Adipocyte (in vitro differentiated cells): ENCODE results near the gene TMX4.
"Not testable (repeated sequence)": the region's sequence is repeated elsewhere in the genome, so short reads cannot be mapped to it uniquely, and the experiment has no call there.

Experiments
- DNase-seq: peaks from one replicate; pipeline ENCODE4 v3.0.0-alpha.2; 2015; ENCODE audit warnings: low read depth
- H3K27me3 ChIP-seq: replicated peaks from 2 replicates; pipeline ENCODE4 v1.7.0; 2013; ENCODE audit warnings: mild to moderate bottlenecking, low read length, moderate library complexity; ENCODE audit not compliant: control insufficient read depth, insufficient read depth
- H3K36me3 ChIP-seq: 2 replicates; pipeline ENCODE4 v1.7.0; 2013; ENCODE audit warnings: low read length, mild to moderate bottlenecking, moderate library complexity; ENCODE audit not compliant: control insufficient read depth, insufficient read depth, severe bottlenecking
- H3K4me1 ChIP-seq: 2 replicates; pipeline ENCODE4 v1.7.0; 2013; ENCODE audit warnings: mild to moderate bottlenecking, low read length, moderate library complexity; ENCODE audit not compliant: control insufficient read depth, insufficient read depth
- H3K4me3 ChIP-seq: 2 replicates; pipeline ENCODE4 v1.7.0; 2013; ENCODE audit warnings: mild to moderate bottlenecking, low read length, moderate library complexity
- H3K9ac ChIP-seq: 2 replicates; pipeline ENCODE4 v1.7.0; 2013; ENCODE audit warnings: mild to moderate bottlenecking, low read length, moderate library complexity
- H3K9me3 ChIP-seq: 2 replicates; pipeline ENCODE4 v1.7.0; 2013; ENCODE audit warnings: mild to moderate bottlenecking, low read length, moderate library complexity; ENCODE audit not compliant: control insufficient read depth

TMX4 gene

DNA sequence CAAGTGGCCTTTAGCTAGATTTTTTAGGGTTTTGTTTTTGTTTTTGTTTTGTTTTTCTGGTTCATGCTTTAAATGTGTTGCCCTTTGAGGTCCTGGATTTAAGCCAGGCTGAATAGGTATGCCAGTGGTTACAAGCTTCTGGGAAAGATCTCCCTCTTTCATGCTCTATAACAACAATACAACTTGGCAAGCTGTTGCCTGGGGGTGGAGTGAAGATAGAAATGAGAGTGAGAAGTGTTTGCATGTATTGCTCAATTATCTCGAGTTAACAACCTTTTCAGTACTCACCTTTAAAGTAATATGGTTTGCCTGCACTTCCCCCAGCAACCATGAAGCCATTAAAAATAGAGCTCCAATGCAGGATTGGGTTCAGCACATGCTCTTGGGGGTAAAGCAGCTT lies 60.1 kb downstream of the TMX4 start:
- Histone ChIP-seq H3K36me3 (no peaks in the 10 kb centered on the region), H3K27me3 (no peaks in the 10 kb centered on the region), H3K4me3 (no peak overlapping the region), H3K4me1 (no peaks in the 10 kb centered on the region), H3K9ac (no peak overlapping the region), H3K9me3 (peaks cover 6% of the 10 kb centered on the region)
- no peak for DNase-seq

DNA sequence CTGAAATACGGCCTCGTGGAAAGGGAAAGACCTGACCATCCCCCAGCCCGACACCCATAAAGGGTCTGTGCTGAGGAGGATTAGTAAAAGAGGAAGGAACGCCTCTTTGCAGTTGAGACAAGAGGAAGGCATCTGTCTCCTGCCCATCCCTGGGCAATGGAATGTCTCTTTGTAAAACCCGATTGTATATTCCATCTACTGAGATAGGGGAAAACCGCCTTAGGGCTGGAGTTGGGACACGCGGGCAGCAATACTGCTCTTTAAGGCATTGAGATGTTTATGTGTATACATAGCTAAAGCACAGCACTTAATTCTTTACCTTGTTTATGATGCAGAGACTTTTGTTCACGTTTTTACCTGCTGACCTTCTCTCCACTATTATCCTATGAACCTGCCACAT lies 63.0 kb downstream of the TMX4 start:
- DNase-seq, H3K9ac ChIP-seq, H3K9me3 ChIP-seq, H3K27me3 ChIP-seq, H3K36me3 ChIP-seq, H3K4me1 ChIP-seq, H3K4me3 ChIP-seq: not testable (repeated sequence)

DNA sequence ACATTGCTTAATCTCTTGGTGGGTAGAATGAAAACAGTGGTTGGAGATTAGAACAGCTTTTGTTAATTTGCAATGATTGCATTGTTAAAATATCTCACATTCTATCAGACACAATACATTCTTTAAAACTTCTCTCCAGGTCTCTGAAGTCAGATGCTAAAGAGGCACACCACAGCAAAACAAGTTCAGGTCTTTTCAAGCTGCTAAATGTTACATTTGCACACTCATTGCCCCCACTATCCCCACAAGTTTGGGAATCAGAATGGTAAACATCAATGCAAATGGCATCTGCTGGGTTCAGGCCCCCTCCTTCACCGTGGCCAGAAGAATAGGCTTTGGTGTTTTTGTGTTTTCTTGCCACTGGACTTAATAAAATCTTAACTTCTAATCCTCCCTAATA lies 69.2 kb downstream of the TMX4 start:
- no peak overlapping the region for H3K4me3 ChIP-seq
- H3K4me1 ChIP-seq = no peaks in the 10 kb centered on the region
- no peaks in the 10 kb centered on the region for H3K36me3 ChIP-seq
- H3K9me3 ChIP-seq = peaks cover 24% of the 10 kb centered on the region
- H3K27me3 ChIP-seq = no peaks in the 10 kb centered on the region
- no peak for DNase-seq
- H3K9ac ChIP-seq = no peak overlapping the region

DNA sequence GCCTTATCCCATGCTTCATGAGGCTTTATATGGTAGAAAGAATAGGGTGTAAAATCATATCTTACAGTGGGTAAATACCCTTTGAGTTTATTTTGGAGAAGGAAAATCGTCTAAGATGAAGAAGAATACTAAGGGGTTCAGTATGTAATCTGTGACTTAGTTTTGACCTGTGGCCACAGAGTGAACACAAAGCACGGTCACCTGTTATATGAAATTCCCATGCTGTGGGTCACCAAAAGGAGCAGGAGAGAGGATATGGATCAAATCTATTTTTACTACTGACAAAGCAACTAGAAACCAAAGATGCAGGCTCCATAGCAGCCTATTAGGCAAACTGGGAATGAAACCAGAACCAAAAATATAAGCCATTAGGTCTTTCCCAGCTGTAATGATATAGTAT lies 75.7 kb downstream of the TMX4 start:
- Histone ChIP-seq H3K9me3 (peaks cover 23% of the 10 kb centered on the region), H3K27me3 (no peaks in the 10 kb centered on the region), H3K9ac (no peak overlapping the region), H3K4me1 (no peaks in the 10 kb centered on the region), H3K4me3 (no peak overlapping the region), H3K36me3 (no peaks in the 10 kb centered on the region)
- DNase-seq = no peak

DNA sequence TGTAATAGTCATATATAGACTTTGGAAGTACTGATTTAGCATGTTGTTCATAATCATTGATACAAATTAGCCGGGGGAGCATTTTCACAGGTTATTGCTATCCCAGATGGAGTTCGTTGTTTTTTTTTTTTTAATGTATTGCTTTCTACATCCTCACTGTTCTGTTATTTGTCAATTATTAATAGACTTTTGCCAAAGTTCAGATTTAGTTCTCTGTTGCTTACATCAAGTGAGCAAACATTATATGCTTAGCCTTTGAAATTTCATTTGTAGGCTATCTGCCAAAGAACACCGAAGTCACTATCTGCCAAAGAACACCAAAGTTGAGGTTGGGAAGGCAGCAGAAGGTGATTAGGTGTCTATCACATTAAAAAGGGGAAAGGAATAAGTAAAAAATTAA lies 79.2 kb downstream of the TMX4 start, which contains the start of gene HAO1:
HAO1 (minus strand) TSS at position 118 of the 400 bp plus-strand sequence; CDS start at position 82, 36 bp downstream.
- H3K4me1 ChIP-seq = peaks cover 14% of the 10 kb centered on the region
- H3K27me3 ChIP-seq = no peaks in the 10 kb centered on the region
- DNase-seq = no peak
- H3K36me3 ChIP-seq = no peaks in the 10 kb centered on the region
- peaks cover 6% of the 10 kb centered on the region for H3K9me3 ChIP-seq
- H3K4me3 ChIP-seq = no peak within 1 kb of the TSS
- no peak within 1 kb of the TSS for H3K9ac ChIP-seq

DNA sequence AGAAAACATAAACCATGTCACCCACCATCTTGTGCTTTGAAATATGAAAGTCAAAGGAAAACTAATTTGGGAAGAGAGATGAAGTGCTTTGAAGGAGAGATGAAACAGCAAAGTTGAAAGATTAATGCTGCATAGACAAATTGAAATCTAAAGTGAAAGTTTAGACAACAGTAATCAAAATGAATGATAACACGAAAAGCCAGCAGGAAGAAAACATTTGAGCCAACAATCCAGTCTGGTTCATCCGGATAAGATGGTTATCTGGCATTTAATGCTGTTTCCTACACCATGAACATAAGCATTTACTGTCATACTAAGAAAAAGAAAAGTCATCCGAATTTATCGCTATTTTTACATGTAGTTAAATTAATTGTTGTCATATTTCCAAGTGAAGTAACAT lies 79.9 kb downstream of the TMX4 start:
- Histone ChIP-seq H3K4me3 (no peak overlapping the region), H3K9me3 (peaks cover 6% of the 10 kb centered on the region), H3K9ac (no peak overlapping the region), H3K4me1 (peaks cover 14% of the 10 kb centered on the region), H3K27me3 (no peaks in the 10 kb centered on the region), H3K36me3 (no peaks in the 10 kb centered on the region)
- DNase-seq = no peak

DNA sequence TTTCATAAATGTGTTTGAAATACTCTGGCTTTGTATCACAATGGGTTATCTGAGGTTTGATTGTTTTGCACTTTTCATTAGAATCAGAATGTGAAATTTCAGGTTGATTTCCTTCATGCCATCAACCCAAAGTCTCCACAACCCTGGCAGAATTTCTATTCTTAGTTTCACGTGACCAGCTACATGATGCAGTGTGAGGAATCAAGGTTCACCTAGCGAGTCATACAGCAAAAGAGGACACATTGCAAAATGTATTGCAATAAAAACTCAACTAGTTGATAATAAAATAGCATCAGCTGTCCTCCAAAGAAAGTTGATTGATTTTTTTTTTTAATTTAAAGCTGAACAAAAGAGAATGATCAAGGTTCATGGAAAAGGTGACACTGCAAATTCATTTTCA lies 81.5 kb downstream of the TMX4 start:
- Histone ChIP-seq H3K9ac (no peak overlapping the region), H3K4me1 (peaks cover 14% of the 10 kb centered on the region), H3K36me3 (no peaks in the 10 kb centered on the region), H3K9me3 (peaks cover 6% of the 10 kb centered on the region), H3K4me3 (no peak overlapping the region), H3K27me3 (no peaks in the 10 kb centered on the region)
- no peak for DNase-seq

DNA sequence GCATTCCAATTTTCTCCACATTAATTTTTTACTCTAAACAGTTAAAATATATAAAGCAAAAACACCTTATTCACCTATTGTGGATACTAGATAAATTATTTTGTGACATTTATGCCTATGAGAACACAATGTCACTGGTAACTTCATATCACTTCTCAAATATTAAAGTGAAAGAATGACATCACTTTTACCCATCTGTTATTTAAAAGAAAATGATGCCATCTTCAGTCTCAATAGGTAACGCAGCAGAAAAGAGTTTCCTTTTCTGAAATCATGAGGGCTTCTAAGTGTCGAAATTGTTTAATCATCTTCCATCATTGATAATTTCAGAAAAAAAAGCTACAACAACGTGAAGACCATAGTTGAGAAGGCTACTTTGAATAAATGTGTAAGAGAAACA lies 82.2 kb downstream of the TMX4 start:
- no peaks in the 10 kb centered on the region for H3K36me3 ChIP-seq
- H3K4me1 ChIP-seq = peaks cover 14% of the 10 kb centered on the region
- H3K4me3 ChIP-seq = no peak overlapping the region
- no peak for DNase-seq
- no peak overlapping the region for H3K9ac ChIP-seq
- H3K9me3 ChIP-seq = peaks cover 6% of the 10 kb centered on the region
- no peaks in the 10 kb centered on the region for H3K27me3 ChIP-seq

DNA sequence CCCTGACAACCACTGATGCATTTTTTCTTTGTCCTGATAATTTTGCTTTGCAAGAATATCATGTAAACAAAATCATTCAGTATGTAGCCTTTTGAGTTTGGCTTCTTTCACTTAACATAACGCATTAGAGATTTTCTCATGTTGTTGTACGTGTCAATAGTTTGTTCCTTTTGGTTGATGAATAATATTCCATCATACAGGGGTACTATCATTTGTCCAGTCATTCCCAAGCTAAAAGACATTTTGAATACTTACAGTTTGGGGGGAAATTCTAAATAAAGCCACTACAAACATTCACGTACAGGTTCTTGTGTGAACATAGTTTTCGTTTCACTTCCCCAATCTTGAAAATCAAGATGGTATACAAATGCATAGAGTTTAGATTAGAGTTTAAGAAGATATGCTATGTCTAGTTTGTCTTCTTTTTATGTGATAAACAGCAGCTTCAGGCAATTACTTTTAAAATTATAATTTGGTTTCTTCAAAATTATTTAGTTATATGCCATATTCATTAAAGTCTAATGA lies 84.5 kb downstream of the TMX4 start:
- Histone ChIP-seq H3K4me1 (peaks cover 14% of the 10 kb centered on the region), H3K27me3 (no peaks in the 10 kb centered on the region), H3K9ac (no peak overlapping the region), H3K9me3 (no peaks in the 10 kb centered on the region), H3K36me3 (no peaks in the 10 kb centered on the region), H3K4me3 (no peak overlapping the region)
- DNase-seq = no peak

DNA sequence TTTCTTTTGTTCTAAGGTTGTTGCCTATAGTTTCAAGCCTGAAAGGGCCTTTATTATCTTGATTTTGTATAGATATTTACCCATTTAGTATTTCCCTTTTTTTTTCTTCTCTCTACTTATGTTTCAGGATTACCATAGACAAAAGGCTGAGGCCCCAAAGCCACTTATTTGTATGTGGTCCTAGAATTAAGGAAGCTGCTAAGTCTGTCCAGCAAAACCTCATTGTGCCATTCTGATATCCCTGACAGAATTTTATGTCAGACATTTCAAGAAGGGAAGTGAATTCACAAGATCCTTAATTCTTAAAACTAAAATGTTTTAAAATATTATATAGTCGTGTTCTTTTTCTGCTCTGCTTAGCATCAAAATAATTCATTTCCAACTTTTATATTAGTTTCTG lies 86.2 kb downstream of the TMX4 start:
- no peaks in the 10 kb centered on the region for H3K27me3 ChIP-seq

DNA sequence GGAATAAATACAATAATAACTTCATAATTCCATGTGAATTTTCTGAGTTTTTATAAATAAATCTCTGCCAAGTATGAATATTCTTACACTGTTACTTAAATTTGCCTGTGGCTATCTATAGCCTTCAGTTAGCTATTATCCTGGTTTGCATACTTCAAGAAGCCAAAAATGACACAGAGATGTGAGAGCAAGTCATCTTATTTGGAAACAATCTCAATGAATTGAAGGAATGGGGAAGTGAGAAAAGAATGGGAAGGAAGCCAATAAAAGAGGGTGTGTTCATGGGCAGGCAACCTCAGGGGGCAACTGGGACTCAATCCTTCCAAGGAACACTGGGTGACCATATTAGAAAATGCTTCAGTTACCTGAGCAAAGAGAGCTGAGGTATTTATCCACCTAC lies 89.2 kb downstream of the TMX4 start:
- Histone ChIP-seq H3K27me3 (no peaks in the 10 kb centered on the region), H3K4me1 (no peaks in the 10 kb centered on the region), H3K9me3 (no peaks in the 10 kb centered on the region), H3K36me3 (no peaks in the 10 kb centered on the region), H3K4me3 (no peak overlapping the region), H3K9ac (no peak overlapping the region)
- no peak for DNase-seq

More for the DNA sequence above, 86.2 kb downstream of the TMX4 start:
- Histone ChIP-seq H3K36me3 (no peaks in the 10 kb centered on the region), H3K4me1 (peaks cover 14% of the 10 kb centered on the region), H3K4me3 (no peak overlapping the region), H3K9me3 (no peaks in the 10 kb centered on the region), H3K9ac (no peak overlapping the region)
- DNase-seq = no peak
